ENCODE data around the gene NCBP2L. TPM values are rescaled to one million over a fixed set of nuclear protein-coding genes. Genes with fewer than 3 reads are reported as not detected.

NCBP2L gene
- total and polyA plus RNA-seq, 2 of the 8 experiments (the other 6 are each of a cell fraction or from before 2014, with no cell fraction given), result not detected

DNA sequence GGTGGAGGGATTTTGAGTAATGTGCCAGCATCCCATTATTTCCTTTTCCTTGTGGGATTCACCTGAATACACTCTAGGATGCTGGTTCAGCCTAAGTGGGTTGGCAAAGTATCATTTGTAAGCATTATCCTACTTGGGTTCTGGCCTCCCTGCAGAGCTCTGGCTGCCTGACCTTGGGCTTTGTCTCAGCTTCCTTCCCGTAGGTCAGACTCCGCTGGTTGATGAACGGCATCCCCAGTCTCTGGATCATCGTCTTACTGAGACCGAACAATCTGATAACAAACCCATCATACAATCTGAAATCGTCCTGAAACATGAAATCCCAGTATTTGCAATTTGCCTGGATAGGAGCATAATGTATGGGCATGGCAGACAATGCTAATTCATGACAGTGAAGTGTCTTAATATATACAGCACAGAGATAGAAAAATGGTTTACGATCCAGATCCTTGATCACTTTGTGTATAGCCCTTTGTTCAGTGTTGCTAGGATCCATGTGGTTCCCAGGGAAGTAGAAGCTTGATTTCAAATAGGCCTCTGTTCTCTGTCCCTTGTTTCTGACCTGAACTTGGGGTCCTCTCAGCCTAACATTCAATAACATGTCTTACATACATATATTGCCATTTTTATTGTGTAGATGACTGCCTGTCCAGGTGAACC lies 53.7 kb downstream of the NCBP2L start:
- TF ChIP-seq BACH1 (IDR thresholded peaks at IDR 0.05; ENCODE audit: low read length) (no peak), PHF8 (conservative IDR thresholded peaks at IDR 0.05; ENCODE audit: low read depth, low read length) (no peak), ATF3 (IDR thresholded peaks at IDR 0.05; ENCODE audit: insufficient read depth, low read depth, low read length) (no peak), TAF7 (optimal IDR thresholded peaks at IDR 0.05; ENCODE audit: borderline replicate concordance, low read depth, low read length) (no peak), GTF2F1 (IDR thresholded peaks at IDR 0.05; ENCODE audit: borderline replicate concordance, low read depth, low read length) (no peak), EP300 (IDR thresholded peaks at IDR 0.05; ENCODE audit: borderline replicate concordance in 1 of 2, low read depth in 2 of 2, low read length in 2 of 2) (no peak), TEAD4 (IDR thresholded peaks at IDR 0.05; ENCODE audit: low read depth, low read length) (no peak), SIN3A (conservative IDR thresholded peaks at IDR 0.05 in 1 of 2, IDR thresholded peaks at IDR 0.05 in 1 of 2; ENCODE audit: low read depth in 1 of 2, low read length in 2 of 2) (no peak), CBX5 (IDR thresholded peaks at IDR 0.05; ENCODE audit: low read depth, low read length) (no peak)
- TF ChIP-seq, protein P1, sequence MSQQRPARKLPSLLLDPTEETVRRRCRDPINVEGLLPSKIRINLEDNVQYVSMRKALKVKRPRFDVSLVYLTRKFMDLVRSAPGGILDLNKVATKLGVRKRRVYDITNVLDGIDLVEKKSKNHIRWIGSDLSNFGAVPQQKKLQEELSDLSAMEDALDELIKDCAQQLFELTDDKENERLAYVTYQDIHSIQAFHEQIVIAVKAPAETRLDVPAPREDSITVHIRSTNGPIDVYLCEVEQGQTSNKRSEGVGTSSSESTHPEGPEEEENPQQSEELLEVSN (IDR thresholded peaks at IDR 0.05), result no peak
- Histone ChIP-seq H3K9ac (replicated peaks in 1 of 4; ENCODE audit: extremely low read depth in 1 of 4, low read depth in 3 of 4, low read length in 3 of 4) (no peak overlapping the region), H2AK5ac (ENCODE audit: low read depth, low read length) (no peak overlapping the region), H3K36me3 (ENCODE audit: control insufficient read depth in 2 of 4, insufficient read depth in 4 of 4, low read length in 3 of 4) (no peaks in the 10 kb centered on the region), H4K91ac (replicated peaks; ENCODE audit: insufficient read length, low read length) (no peak overlapping the region), H4K8ac (ENCODE audit: extremely low read depth, insufficient read depth, low read length) (no peak overlapping the region), H2BK12ac (ENCODE audit: low read depth, low read length) (no peak overlapping the region), H4K5ac (ENCODE audit: insufficient read length, low read depth, low read length) (no peak overlapping the region), H3K14ac (ENCODE audit: insufficient read length) (no peak overlapping the region), H3K9me3 (ENCODE audit: insufficient read depth in 2 of 2, low read depth in 1 of 2, low read length in 1 of 2) (no peaks in the 10 kb centered on the region), H2BK15ac (ENCODE audit: low read length) (no peak overlapping the region), H3K79me2 (ENCODE audit: control insufficient read depth in 1 of 2, insufficient read depth in 2 of 2, low read length in 2 of 2) (no peaks in the 10 kb centered on the region), H2BK5ac (ENCODE audit: low read depth, low read length) (no peak overlapping the region), H2BK20ac (ENCODE audit: low read length) (no peak overlapping the region), H3K4me1 (replicated peaks in 1 of 4; ENCODE audit: control insufficient read depth in 3 of 4, insufficient read depth in 4 of 4, low read length in 3 of 4) (no peaks in the 10 kb centered on the region), H3K27ac (ENCODE audit: low read depth, low read length) (no peak overlapping the region), H3K18ac (ENCODE audit: extremely low read depth, low read length) (no peak overlapping the region), H3K27me3 (replicated peaks in 1 of 4; ENCODE audit: control insufficient read depth in 3 of 4, extremely low read depth in 1 of 4, insufficient read depth in 3 of 4, low read length in 3 of 4) (peaks cover 4 to 12% (median 8%) of the 10 kb centered on the region in 4 experiments), H3K23me2 (ENCODE audit: low read depth, low read length) (peaks cover 2% of the 10 kb centered on the region; the same call in 1 of the 2 replicates), H3K4me3 (ENCODE audit: extremely low read depth in 1 of 4, insufficient read depth in 2 of 4, low read depth in 3 of 4, low read length in 4 of 4) (no peak overlapping the region), H3K4ac (replicated peaks; ENCODE audit: insufficient read length, low read depth, low read length) (no peak overlapping the region), H4K20me1 (replicated peaks in 1 of 2; ENCODE audit: control insufficient read depth in 1 of 2, insufficient read depth in 2 of 2, low read length in 2 of 2) (no peaks in the 10 kb centered on the region), H2AFZ (ENCODE audit: low read length) (no peak overlapping the region), H3K23ac (ENCODE audit: insufficient read length) (no peak overlapping the region), H3K4me2 (ENCODE audit: insufficient read depth in 1 of 2, low read depth in 2 of 2, low read length in 2 of 2) (no peak overlapping the region), H2BK120ac (replicated peaks; ENCODE audit: low read depth, low read length) (no peak overlapping the region), H3K79me1 (ENCODE audit: low read depth, low read length) (no peaks in the 10 kb centered on the region), H3K56ac (replicated peaks; ENCODE audit: insufficient read length, low read depth, low read length) (no peak overlapping the region)
- 88% methylated on average over 7 of the region's 7 CpGs; no CpG with 5 or more reads in 1 of the 2 experiments for WGBS, 2 experiments (ENCODE audit: extremely low coverage in 1 of 2, insufficient coverage in 1 of 2, insufficient read length in 1 of 2, insufficient replicate concordance in 2 of 2, low coverage in 1 of 2, low lambda C conversion rate in 2 of 2, missing lambda C conversion rate in 1 of 2)
- CTCF ChIA-PET (ENCODE audit: partially characterized antibody), result no interaction called here
- no peak for FAIRE-seq
- DNase-seq (ENCODE audit: low read depth in 1 of 2, low spot score in 2 of 2), result no peak
- POLR2A ChIA-PET (ENCODE audit: partially characterized antibody), result no interaction called here
